Inflammatory macrophage treated with lipopolysaccharide for 4 hours (primary cell): ENCODE results near the gene TNS3.
"Not testable (repeated sequence)": the region's sequence is repeated elsewhere in the genome, so short reads cannot be mapped to it uniquely, and the experiment has no call there.

Source experiments
- DNase-seq: peaks from one replicate; pipeline ENCODE4 v3.0.0-alpha.2; 2020

TNS3 gene

GRCh38 chr7:47581804-47582763 lies at the start of gene TNS3:
Gene TNS3, minus strand, starts transcription at chr7:47582111. Its CDS starts 142,475 bp downstream, at chr7:47439636.
- peak; percentile 61 for DNase-seq

- no peak for DNase-seq
Measured at GRCh38 chr7:47631711-47632110, 49.8 kb upstream of the TNS3 start.

GRCh38 chr7:47627580-47628283 lies 45.8 kb upstream of the TNS3 start:
- no peak for DNase-seq

- DNase-seq, result no peak
Measured at GRCh38 chr7:47625861-47626715, 44.2 kb upstream of the TNS3 start.

GRCh38 chr7:47624689-47625088 lies 42.8 kb upstream of the TNS3 start:
- DNase-seq, result no peak

GRCh38 chr7:47622946-47623640 lies 41.2 kb upstream of the TNS3 start:
- no peak for DNase-seq

GRCh38 chr7:47622586-47622945 lies 40.7 kb upstream of the TNS3 start:
- DNase-seq, result no peak

- DNase-seq, result no peak
Measured at GRCh38 chr7:47621979-47622561, 40.2 kb upstream of the TNS3 start.

- no peak for DNase-seq
Measured at GRCh38 chr7:47621347-47621746, 39.4 kb upstream of the TNS3 start.

- no peak for DNase-seq
Measured at GRCh38 chr7:47619806-47620205, 37.9 kb upstream of the TNS3 start.

- no peak for DNase-seq
Measured at GRCh38 chr7:47617131-47617530, 35.2 kb upstream of the TNS3 start.

- no peak for DNase-seq
Measured at GRCh38 chr7:47614450-47614849, 32.5 kb upstream of the TNS3 start.

GRCh38 chr7:47611045-47611511 lies 29.2 kb upstream of the TNS3 start:
- DNase-seq, result no peak

- no peak for DNase-seq
Measured at GRCh38 chr7:47610506-47611044, 28.7 kb upstream of the TNS3 start.

GRCh38 chr7:47609803-47610452 lies 28.0 kb upstream of the TNS3 start:
- DNase-seq, result no peak

- DNase-seq, result not testable (repeated sequence)
Measured at GRCh38 chr7:47606593-47607046, 24.7 kb upstream of the TNS3 start.

GRCh38 chr7:47605816-47606575 lies 24.1 kb upstream of the TNS3 start:
- DNase-seq, result peak; percentile 49

- no peak for DNase-seq
Measured at GRCh38 chr7:47604496-47604890, 22.6 kb upstream of the TNS3 start.

GRCh38 chr7:47603514-47604255 lies 21.8 kb upstream of the TNS3 start:
- not testable (repeated sequence) for DNase-seq
